Measurements from ENCODE around the gene PDCD6IP.
"Not testable (repeated sequence)": the region's sequence is repeated elsewhere in the genome, so short reads cannot be mapped to it uniquely, and the experiment has no call there.

The PDCD6IP gene

GRCh38 chr3:33795131-33795530 lies 3.3 kb upstream of the PDCD6IP start:
- DNase-seq (ENCODE audit: low spot score): no peak

GRCh38 chr3:33795856-33796536 lies 2.4 kb upstream of the PDCD6IP start:
- no peak for DNase-seq (ENCODE audit: low spot score)

GRCh38 chr3:33798113-33798417 lies 365 bp upstream of the PDCD6IP start:
- DNase-seq (ENCODE audit: low spot score): no peak

GRCh38 chr3:33799202-33799551 lies 747 bp downstream of the PDCD6IP start:
- DNase-seq (ENCODE audit: low spot score): no peak

GRCh38 chr3:33803252-33803651 lies 4.8 kb downstream of the PDCD6IP start:
- no peak for DNase-seq (ENCODE audit: low spot score)

GRCh38 chr3:33803894-33804526 lies 5.6 kb downstream of the PDCD6IP start:
- no peak for DNase-seq (ENCODE audit: low spot score)

GRCh38 chr3:33807191-33807590 lies 8.8 kb downstream of the PDCD6IP start:
- no peak for DNase-seq (ENCODE audit: low spot score)

GRCh38 chr3:33808559-33808958 lies 10.1 kb downstream of the PDCD6IP start:
- no peak for DNase-seq (ENCODE audit: low spot score)

- DNase-seq (ENCODE audit: low spot score): no peak
Observed at GRCh38 chr3:33810545-33810944, 12.1 kb downstream of the PDCD6IP start.

GRCh38 chr3:33821989-33822388 lies 23.6 kb downstream of the PDCD6IP start:
- no peak for DNase-seq (ENCODE audit: low spot score)

GRCh38 chr3:33823821-33824220 lies 25.4 kb downstream of the PDCD6IP start:
- DNase-seq (ENCODE audit: low spot score): no peak

GRCh38 chr3:33825111-33825510 lies 26.7 kb downstream of the PDCD6IP start:
- DNase-seq (ENCODE audit: low spot score): no peak

GRCh38 chr3:33826206-33826605 lies 27.8 kb downstream of the PDCD6IP start:
- no peak for DNase-seq (ENCODE audit: low spot score)

GRCh38 chr3:33826688-33827087 lies 28.3 kb downstream of the PDCD6IP start:
- no peak for DNase-seq (ENCODE audit: low spot score)

- no peak for DNase-seq (ENCODE audit: low spot score)
Observed at GRCh38 chr3:33829720-33830119, 31.3 kb downstream of the PDCD6IP start.

- DNase-seq (ENCODE audit: low spot score): no peak
Observed at GRCh38 chr3:33831053-33831452, 32.6 kb downstream of the PDCD6IP start.

- DNase-seq (ENCODE audit: low spot score): no peak
Observed at GRCh38 chr3:33833408-33834095, 35.1 kb downstream of the PDCD6IP start.

- no peak for DNase-seq (ENCODE audit: low spot score)
Observed at GRCh38 chr3:33834096-33834453, 35.6 kb downstream of the PDCD6IP start.

GRCh38 chr3:33837182-33837581 lies 38.8 kb downstream of the PDCD6IP start:
- DNase-seq (ENCODE audit: low spot score): not testable (repeated sequence)

GRCh38 chr3:33839283-33839682 lies 40.9 kb downstream of the PDCD6IP start:
- no peak for DNase-seq (ENCODE audit: low spot score)

GRCh38 chr3:33840179-33840578 lies 41.7 kb downstream of the PDCD6IP start:
- DNase-seq (ENCODE audit: low spot score): no peak

- no peak for DNase-seq (ENCODE audit: low spot score)
Observed at GRCh38 chr3:33848624-33849347, 50.4 kb downstream of the PDCD6IP start.

GRCh38 chr3:33850599-33850998 lies 52.2 kb downstream of the PDCD6IP start:
- not testable (repeated sequence) for DNase-seq (ENCODE audit: low spot score)

All from Ammon's horn (tissue), 1 donor.